Dermis blood vessel endothelial cell (primary cell): ENCODE measurements around the gene ATAD3C. TPM values are rescaled to one million over a fixed set of nuclear protein-coding genes. Genes with fewer than 3 reads are reported as not detected.
"Not testable (repeated sequence)": the region's sequence is repeated elsewhere in the genome, so short reads cannot be mapped to it uniquely, and the experiment has no call there.

ENCODE experiments used
- DNase-seq: peaks from one replicate; pipeline ENCODE4 v3.0.0; 2010
- total RNA-seq: library from RNA; depleted of rRNA; stranded (reverse); fragments of >200 nt; gene quantifications from 2 replicates; pipeline ENCODE4 v1.2.3, GENCODE V29; 2014

Gene ATAD3C
- total RNA-seq, 1 donor from 2014 or later: 0.17 TPM

DNA sequence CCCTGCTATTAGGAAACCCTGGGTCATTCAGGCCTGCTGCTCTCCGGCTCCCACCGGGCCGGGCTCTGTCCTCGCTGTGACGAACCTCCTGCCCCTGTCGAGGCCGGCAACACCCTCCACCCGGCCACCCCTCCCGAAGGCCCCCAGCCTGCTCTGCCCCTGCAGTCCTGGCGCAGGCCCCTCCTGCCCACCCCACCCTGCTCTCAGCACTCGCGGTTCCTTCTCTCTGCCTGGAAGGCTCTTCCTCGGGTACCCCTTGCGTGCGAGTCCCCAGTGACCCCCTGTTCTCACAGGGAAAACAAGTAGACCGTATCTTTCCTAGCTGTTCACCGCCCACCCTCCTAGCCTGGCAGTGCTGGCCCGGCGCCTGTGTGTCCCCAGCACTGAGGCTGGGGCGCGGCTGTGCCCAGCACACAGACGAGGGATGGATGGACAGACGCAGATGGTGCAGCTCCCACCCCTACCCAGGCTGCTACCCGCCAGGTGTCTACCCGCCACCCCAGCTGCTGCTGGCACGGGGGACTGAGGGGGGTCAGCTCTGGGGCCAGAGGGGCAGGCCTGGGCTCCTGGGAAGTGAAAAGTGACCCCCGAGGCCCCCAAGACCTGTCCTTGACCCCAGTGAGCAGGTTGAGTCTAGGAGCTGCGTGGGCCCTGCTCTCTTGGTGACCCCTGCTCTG lies 17.1 kb upstream of the ATAD3C start:
- no peak for DNase-seq

DNA sequence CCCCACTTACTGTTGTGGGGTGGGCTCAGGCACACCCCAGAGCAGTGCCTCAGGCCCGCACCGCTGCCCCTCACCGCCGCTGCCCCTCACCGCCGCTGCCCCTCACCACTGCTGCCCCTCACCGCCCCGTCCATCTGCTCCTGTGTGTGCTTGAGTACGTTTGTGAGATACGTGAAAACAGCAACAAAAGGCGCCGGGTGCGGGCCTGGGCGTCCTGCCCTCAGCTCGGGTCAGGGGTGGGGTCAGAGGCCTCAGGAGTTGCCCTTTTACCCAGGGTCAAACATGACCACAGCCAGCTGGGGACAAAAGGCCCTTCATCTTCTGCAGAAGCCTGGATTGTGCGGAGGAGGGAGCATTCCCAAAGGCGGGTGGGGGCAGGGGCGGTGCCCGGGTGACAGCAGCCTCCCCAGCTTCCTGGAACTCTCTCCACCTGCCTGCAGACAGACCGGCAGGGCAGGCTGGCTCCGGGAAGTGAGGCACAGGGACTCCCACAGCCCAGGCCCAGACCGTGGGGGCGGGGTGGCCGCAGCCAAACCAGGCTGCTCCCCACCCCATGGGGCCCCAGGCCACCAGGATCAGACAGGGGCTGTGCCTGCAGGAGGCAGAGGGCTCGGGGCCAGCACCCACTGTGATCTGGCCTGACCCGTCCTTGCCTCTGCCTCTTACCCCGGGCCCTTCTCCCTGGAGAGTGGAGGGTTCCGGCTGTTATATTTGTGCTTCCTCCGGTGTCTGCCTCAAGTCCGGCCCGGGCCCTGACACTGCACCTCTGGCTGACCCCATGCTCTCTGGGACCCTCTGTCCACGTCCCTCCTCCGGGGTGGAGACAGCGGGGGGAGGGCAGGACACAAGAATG lies 16.3 kb upstream of the ATAD3C start:
- no peak for DNase-seq

DNA sequence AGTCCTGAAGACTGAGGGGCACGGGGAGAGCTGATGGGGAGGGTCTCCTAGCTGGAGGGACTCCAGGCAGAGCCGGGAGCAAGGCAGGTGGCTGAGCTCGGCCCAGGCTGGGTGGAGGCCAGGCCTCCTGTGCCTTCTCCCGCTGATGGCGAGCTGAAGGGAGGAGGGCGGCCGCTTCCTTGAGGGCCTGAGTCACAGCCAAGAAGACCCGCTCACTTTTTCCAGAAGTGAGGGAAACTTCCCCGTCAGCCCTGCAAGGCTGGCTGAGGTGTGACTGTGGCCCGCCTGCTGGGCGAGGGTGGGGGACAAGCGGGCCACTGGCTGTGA lies 15.7 kb upstream of the ATAD3C start:
- DNase-seq: peak; percentile 75

DNA sequence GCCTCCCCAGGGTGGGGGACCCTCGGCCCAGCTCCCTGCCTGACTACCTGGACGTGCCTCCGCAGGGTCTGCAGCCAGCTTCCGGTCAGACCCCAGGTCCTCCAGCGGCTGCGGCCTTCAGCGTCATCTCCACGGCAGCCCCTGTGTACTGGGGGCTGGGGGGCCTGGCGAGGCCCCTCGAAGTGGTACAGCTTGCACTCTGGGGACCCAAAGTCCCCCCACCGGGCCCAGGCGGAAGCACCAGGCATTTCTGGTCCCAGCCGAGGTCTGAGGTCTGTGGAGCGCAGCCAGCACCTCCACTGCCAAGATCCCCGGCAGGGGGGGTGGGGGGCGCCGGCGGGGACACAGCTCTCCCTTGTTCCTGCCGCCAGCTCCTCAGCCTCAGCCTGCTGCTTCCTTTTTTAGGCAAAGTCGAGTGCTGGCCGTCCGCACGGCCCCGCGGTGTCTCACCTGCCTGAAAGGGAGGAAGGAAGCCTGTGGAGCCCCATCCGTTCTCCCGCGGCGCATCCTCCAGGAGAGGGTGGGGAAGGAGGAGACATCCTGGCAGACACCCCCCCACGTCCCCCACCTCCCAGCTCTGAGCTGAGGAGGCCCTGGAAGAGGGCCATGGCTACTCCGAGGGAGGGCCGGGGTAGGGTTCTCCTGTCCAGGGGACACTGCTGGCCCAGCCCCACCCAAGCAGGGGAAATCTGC lies 15.2 kb upstream of the ATAD3C start:
- DNase-seq: peak; percentile 31

DNA sequence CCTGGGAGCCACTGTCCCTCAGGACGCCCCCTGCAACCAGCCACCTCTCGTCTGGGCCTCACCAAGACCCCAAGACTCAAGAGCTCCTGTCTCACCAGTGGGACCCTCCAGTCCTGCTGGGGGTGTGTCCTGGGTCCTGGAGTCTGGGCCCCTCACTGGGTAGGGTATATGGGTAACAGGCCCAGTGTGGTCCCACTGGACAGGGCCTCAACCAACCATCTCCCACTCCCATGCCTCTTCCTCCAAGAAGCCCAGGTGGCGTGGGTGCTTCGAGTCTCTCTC lies 14.7 kb upstream of the ATAD3C start:
- DNase-seq: no peak

DNA sequence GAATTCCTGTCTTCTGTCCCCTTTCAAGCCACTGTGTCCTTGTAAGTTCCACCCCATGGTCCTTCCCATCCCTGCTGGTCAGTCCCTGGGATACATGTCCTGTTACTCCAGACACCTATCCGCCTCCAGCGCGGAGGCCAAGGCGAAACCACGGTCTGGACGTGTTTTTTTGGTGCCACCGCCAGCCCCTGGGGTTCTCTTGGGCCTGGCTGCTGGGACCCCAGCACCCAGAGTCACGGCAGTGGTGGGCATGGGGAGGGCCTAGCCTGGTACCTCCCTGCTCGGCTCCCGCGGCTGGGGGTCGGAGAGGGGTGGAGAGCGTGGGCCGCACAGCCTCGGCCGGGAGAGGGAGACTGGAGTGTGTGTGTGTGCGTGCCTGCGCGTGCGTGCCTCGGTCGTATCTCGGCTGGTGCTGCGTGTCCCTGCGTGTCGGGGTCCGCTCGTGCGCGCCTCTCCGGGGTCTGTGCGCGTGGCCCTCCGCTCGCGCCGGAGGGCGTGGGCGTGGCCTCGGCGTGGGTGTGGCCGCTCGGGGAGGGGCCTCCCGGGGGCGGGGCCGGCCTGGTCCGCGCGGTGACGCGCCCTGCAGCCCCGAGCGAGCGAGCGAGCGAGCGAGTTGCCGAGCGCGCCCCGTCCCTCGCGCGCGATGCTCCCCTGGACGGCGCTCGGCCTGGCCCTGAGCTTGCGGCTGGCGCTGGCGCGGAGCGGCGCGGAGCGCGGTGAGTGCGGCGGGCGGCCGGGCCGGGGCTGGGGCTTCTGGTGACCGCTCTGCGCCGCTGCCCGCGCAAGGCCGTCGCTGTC lies 14.2 kb upstream of the ATAD3C start, which contains the start of gene VWA1:
TSS of gene VWA1 (plus strand) at position 585 of the 798 bp plus-strand sequence. CDS start at position 644, 59 bp downstream.
- DNase-seq: peak; percentile 71

DNA sequence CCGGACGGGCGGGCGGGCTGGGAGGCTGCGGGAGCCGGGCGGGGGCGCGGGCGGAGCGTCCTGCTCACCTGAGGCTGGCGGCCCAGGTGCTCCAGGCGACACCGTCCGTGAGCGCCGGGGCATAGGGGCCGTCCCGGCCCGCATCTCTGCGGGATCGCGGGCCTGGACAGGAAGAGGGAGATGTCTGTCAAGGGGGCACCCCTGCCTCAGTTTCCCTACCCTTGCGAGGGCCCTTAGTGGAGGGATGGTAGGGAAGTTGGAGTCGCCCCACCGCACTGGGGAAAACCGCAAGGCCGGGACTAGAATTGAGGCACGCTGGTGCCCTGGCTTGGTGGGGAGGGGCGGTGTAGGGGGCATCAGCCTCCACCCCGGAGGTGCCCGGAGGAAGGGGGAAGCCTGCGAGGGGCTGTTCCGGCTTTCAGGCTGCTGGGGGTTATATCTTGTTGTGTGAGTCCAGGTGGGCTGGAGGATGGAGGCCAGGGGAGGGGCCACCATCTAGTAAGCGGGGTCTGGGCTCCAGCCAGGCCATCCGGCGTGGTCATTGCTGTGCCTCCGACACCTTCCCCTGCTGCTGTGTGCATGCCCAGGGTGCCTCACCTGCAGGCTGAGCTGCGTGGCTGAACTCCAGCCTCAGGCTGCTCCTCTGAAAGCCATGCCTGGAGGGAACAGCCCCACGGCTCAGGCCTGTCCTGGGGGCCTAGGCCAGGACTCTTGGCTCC lies 13.4 kb upstream of the ATAD3C start:
- DNase-seq: no peak

DNA sequence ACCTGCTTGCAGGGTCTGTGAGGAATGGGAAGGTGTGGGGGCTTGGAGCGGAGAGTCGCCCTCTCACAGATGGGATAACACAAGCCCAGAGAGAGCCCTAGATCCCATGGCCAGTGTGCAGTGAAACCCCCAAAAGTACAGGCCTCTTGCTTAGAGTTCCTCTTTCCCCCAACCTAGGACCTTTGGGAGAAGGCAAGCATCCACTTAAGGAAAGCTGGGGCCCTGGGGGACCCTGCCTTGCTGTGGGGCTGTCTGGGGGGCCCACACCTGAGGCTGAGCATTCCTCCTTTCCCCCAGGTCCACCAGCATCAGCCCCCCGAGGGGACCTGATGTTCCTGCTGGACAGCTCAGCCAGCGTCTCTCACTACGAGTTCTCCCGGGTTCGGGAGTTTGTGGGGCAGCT lies 12.9 kb upstream of the ATAD3C start:
- DNase-seq: no peak

DNA sequence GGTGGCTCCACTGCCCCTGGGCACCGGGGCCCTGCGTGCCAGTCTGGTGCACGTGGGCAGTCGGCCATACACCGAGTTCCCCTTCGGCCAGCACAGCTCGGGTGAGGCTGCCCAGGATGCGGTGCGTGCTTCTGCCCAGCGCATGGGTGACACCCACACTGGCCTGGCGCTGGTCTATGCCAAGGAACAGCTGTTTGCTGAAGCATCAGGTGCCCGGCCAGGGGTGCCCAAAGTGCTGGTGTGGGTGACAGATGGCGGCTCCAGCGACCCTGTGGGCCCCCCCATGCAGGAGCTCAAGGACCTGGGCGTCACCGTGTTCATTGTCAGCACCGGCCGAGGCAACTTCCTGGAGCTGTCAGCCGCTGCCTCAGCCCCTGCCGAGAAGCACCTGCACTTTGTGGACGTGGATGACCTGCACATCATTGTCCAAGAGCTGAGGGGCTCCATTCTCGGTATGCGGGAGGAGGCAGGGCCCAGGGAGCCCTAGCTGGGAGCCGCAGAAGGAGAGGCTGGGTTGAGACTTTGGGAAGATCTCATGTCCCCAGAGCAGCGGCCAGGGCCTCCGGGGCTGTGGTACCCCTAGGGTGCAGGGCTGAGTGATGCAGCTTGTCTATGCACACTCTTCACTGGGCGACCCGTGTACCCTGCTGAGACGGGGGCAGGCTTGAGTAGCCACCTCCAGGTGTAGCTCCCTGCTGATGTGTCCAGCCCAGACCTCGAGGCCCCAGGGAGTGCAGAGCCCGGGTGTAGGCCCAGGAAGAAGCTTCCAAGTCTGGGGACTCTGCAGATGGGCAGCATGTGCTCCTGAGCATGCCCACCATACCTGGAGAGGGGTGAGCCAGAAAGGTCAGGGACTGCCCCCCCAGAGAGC lies 12.2 kb upstream of the ATAD3C start:
- DNase-seq: no peak

DNA sequence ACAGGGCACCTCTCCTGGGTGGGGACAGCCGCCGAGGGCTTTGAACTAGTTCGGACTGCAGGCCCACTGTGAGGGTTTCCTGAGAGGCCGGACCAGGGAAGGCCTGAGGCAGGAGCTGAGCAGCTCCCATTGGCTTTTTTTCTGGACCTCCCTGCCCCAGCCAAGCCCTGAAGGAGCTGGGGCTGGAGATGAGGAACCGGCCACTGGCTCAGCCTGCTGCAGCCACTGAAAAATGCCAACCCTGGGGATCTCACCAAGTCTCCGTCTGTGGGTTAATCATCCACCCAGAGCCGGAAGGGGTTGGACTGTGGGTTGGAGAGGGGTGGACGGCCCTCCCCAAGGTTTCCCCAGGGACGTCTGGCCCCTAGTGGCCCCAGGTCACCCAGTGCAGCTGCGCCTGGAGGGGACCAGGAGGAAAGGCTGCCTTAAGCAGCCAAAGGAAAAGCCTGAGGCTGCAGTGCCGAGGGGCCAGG lies 11.5 kb upstream of the ATAD3C start:
- DNase-seq: no peak

DNA sequence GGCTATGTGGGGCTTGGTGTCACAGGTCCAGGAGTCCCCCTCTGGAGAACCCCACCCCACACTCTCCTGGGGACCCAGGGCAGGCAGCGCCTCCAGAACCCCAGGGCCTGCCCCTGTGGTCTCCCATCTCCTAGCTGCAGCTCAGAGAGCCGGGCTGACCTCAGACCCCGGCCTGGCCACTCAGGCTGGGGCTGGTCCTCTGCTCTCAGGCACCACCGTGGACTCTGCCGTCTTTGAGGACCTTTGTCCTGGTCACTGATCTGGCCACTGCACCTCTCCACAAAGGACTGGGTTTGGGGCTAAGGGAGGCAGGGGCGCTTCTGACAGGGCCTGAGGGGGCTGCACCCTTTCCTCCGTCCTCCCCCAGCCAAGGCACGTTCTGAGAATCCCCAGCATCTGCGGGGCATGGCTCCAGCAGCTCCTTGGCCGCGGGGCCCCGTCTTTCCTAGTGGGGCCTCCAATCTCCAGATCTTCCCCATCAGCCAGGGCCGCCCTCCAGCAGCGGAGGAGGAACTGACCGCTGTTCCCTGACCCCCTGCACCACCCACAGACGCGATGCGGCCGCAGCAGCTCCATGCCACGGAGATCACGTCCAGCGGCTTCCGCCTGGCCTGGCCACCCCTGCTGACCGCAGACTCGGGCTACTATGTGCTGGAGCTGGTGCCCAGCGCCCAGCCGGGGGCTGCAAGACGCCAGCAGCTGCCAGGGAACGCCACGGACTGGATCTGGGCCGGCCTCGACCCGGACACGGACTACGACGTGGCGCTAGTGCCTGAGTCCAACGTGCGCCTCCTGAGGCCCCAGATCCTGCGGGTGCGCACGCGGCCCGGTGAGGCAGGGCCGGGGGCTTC lies 10.7 kb upstream of the ATAD3C start:
- DNase-seq: no peak

DNA sequence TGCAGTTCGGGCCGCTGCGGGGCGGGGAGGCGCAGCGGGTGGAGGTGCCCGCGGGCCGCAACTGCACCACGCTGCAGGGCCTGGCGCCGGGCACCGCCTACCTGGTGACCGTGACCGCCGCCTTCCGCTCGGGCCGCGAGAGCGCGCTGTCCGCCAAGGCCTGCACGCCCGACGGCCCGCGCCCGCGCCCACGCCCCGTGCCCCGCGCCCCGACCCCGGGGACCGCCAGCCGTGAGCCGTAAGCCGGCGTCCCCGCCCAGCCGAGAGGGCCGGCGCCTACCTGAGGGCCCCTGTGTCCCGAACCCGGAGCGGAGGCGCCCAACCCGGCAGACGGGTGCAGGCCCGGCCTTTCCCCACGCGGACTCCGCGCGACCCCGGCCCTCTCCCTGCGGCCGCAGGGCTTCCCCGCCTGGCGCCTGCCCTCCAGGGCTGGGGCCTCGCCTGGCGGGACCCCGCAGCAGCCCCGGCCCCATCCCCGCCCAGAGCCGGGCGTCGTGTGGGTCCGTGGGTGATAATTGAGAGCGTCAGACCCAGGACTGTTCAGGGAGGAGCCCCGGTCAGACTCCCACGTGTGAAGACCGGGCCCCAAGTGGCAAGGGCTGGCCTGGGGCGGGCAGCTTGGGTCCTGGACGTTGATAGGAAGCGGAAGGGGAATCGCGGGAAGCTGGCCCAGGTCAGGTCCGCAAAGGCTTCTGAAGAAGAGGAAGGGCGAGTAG lies 9.8 kb upstream of the ATAD3C start:
- DNase-seq: no peak

DNA sequence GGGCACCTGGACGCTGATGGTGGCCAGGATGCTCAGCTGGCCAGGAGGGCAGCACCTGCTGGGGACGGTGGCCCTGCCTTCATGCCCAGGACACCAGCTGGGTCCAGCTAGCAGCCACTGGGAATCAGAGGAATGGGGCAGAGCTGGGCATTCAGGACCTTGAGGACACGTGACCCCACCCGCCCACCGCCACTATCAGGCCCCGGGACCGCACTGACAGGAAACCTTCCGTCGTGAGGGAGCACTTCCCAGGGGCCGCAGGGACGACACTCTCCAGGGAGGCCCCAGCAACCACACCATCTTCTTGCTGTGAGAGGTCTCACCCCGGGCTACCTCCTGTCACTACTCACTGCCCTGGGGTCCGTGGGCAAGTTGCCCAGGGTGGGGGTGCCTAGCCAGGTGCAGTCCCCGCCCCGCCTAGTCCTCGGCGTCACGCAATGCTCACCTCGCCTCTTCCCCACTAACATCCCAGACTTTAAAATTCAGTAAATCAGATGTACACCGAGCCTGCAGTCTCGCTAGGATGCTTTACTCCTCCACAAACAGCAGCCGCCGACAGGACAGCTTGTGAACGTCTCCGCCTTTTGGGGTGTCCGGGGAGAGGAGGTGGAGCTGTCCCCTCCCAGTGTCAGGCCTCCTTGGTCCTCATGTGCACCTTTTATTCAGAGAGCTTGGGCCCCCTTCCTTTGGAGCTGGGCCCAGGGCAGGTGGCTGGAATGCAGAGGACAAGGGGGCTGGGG lies 9.1 kb upstream of the ATAD3C start:
- DNase-seq: no peak

DNA sequence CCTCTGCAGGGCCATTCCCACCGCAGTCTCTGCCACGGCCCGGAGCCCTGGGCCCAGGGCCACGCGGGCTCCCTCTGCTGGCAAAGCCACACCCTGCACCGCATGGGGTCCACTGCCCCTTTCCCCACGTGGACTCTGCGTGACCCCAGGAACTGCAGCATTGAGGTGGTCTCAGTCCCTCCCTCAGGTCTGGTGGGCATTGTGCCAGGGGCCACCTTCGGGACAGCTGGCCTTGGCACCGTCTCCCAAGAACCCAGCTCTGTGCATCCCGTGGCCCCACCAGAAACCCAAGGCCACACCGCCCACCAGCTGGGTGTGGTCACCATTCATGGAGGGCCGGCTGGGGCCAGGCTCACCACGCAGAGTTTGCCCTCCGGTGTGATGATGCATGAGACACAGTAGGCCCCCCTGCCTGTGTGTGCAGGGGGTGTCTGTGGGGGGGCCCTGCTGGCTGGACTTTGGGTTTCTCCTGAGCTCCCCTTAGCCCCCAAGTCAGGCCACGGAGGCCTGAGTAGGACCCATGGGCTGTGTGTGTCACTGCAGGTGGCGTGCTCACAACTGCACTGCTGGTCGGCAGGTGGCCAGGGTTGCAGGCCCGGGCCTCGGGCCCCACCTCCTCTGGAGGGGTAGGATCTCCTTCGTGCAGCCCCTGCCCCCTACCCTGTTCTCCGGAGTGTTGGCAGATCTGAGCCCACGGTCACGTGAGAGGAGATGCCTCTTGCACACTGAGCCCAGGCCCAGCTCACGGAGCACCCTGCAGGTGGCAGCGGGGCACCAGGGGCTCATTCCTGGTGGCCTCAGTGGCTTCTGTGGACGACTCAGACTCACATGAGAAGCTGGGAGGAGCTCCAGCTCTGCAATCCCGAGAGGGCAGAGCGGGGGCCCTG lies 8.2 kb upstream of the ATAD3C start:
- peak; percentile 70 for DNase-seq

DNA sequence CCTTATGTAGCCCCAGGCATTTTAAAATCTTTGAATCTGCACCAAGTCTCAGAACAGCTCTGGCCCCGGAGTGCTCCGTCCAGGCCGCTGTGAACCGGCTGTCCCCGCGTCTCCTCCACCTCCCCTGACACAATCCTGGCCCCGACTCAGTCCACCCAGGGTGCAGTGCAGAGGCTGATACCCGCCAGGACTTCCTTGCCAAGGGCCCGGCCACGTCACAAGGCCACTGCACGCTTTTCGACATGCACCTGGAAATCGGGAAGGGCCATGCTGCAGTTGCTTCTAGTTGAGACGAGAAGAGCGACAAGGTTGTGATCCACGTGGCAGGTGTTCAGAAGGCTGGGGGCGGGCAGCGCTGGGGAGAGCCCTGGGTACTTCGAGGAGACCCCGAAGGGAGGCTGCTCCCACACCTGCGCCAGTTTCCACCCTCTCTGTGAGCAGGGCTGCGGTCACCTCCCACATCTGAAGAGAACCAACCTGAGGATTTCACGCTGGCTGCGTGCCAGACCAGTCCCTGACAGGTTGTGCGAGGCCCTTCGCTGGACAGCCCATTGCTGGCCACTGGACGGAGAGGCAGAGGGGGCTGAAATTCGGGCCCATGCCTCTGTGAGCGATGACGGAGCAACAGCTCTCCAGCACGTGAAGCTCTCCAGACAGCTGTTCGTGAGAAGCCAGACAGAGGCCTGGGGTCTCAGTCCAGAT lies 7.3 kb upstream of the ATAD3C start:
- DNase-seq: no peak

DNA sequence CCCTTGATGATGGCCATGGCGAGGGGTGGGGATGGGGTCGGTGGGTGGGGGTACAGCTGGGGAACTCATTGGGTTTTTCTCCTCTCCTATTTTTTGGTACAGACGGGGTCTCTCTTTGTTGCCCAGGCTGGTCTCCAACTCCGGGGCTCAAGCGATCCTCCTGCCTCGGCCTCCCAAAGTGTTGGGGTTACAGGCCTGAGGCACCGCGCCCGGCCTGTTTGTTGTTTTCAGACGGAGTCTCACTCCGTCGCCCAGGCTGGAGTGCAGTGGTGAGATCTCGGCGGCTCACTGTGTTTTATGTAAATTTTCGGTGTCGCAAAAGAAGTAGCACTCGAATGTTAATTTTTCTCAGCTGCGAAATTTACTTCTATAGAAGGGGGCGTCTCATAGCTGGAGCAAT lies 2.9 kb upstream of the ATAD3C start:
- DNase-seq: not testable (repeated sequence)

DNA sequence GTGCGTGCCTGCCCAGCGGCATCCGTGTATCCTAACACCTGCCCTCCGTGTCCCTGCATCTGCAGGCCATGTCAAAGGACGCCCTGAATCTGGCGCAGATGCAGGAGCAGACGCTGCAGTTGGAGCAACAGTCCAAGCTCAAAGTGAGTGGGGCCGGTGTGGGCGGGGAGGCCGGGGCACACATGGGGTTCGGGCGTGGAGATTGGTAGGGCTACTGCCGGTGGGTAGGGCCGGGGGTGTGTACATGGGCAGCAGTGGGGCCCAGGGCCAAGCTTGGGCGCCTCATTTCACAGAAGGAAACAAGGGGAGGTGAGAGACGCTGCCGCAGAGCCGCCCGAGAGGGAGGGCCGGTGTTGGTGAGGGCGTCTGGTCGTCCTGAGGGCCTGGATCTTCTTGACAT lies 1.1 kb downstream of the ATAD3C start:
- DNase-seq: not testable (repeated sequence)
